Spleen (tissue), 11 donors: Measurements from ENCODE around the gene B4GALNT4. TPM values are rescaled to one million over a fixed set of nuclear protein-coding genes. Genes with fewer than 3 reads are reported as not detected.
A peak's percentile ranks its signal among the peaks of the same experiment; 100 is the strongest.

ENCODE experiments used
- DNase-seq: peaks from one replicate; pipeline ENCODE4 v3.0.0-alpha.2; 2020
- H3K27ac ChIP-seq, 8 donors: fragments of 200-600 bp; sonication (generic) in 7 of 8; 1 replicate in 4 of 8; 2 replicates in 4 of 8; pipeline versions ENCODE4 v1.5.0 to v1.8.0; 2016 to 2021; ENCODE audit warnings: inconsistent platforms in 4 of 8, mild to moderate bottlenecking in 4 of 8, moderate library complexity in 1 of 8
- H3K27me3 ChIP-seq, 7 donors: fragments of 200-600 bp; sonication (generic) in 6 of 7; replicated peaks in 1 of 7; 1 replicate in 4 of 7; 2 replicates in 3 of 7; pipeline versions ENCODE4 v1.5.0 to v1.8.0; 2016 to 2021; ENCODE audit warnings: inconsistent platforms in 3 of 7, mild to moderate bottlenecking in 1 of 7
- H3K36me3 ChIP-seq, 6 donors: fragments of 200-600 bp; sonication (generic) in 5 of 6; 1 replicate in 4 of 6; 2 replicates in 2 of 6; pipeline versions ENCODE4 v1.5.0 to v1.8.0; 2016 to 2021; ENCODE audit warnings: inconsistent platforms in 2 of 6
- H3K4me1 ChIP-seq, 6 donors: fragments of 200-600 bp; sonication (generic) in 5 of 6; 1 replicate in 3 of 6; 2 replicates in 3 of 6; pipeline versions ENCODE4 v1.5.0 to v1.8.0; 2016 to 2021; ENCODE audit warnings: inconsistent platforms in 3 of 6
- H3K4me3 ChIP-seq, 8 donors: fragments of 200-600 bp; sonication (generic) in 7 of 8; 1 replicate in 4 of 8; 2 replicates in 4 of 8; pipeline versions ENCODE4 v1.5.0 to v1.8.0; 2016 to 2021; ENCODE audit warnings: inconsistent platforms in 4 of 8, mild to moderate bottlenecking in 4 of 8, moderate library complexity in 2 of 8
- H3K9me3 ChIP-seq, 8 donors: fragments of 200-600 bp; sonication (generic) in 7 of 8; 1 replicate in 4 of 8; 2 replicates in 4 of 8; pipeline versions ENCODE4 v1.5.0 to v1.8.0; 2016 to 2021; ENCODE audit warnings: inconsistent platforms in 4 of 8
- POLR2A ChIP-seq, 3 donors: fragments of 450-650 bp; IDR thresholded peaks; one replicate each; pipeline ENCODE4 v1.5.1; 2017; ENCODE audit warnings: antibody characterized with exemption in 3 of 3, mild to moderate bottlenecking in 1 of 3
- POLR2AphosphoS5 ChIP-seq, 3 donors: sonication (generic); formaldehyde crosslinking; IDR thresholded peaks; one replicate each; pipeline ENCODE4 v1.5.1; 2017; ENCODE audit warnings: antibody characterized with exemption in 3 of 3
- WGBS, 5 donors: extraction: QIAGEN DNeasy Blood & Tissue Kit in 3 of 5; methylation state at CpG; one replicate each; pipeline versions ENCODE4 v1.1.5 to v1.1.7; 2013 to 2018; 5-methylcytosine and 5-hydroxymethylcytosine counted together
- intact Hi-C: fragments of 100-400 bp; cut with DNase I; formaldehyde crosslinking; loops from one replicate; pipeline ENCODE4 v1.15.0; 2023; ENCODE audit warnings: low total_unique reads
- polyA plus RNA-seq, 3 donors: library from polyadenylated mRNA; stranded (reverse); fragments of 200-250 nt; gene quantifications; one replicate each; pipeline ENCODE4 v1.2.1, GENCODE V29; 2013
- total RNA-seq, 7 donors: library from RNA; depleted of rRNA in 3 of 7; stranded (reverse); fragments of >200 nt in 3 of 7; fragmentation: NEBNext Ultra II Directional in 4 of 7; extraction: Animal tissue kit (Norgen Biotek cat#: 25700) in 4 of 7; gene quantifications; one replicate each; pipeline versions ENCODE4 v1.1.0 to v1.2.1, GENCODE V29; 2016 to 2021
- TF ChIP-seq, protein P1 (sequence below), 11 experiments: fragments of 200-600 bp in 7 of 11; fragments of 450-650 bp in 4 of 11; sonication (generic) in 4 of 11; IDR thresholded peaks in 8 of 11; conservative IDR thresholded peaks in 3 of 11; 1 replicate in 7 of 11; 2 replicates in 4 of 11; pipeline versions ENCODE4 v1.4.0 to v1.8.0; 2016 to 2021; ENCODE audit warnings: antibody characterized with exemption in 11 of 11, inconsistent platforms in 4 of 11, mild to moderate bottlenecking in 1 of 11
- donor health status: healthy with polysubstance abuse.
- donor health status: DM: no; HTN: no; CAD: no; lungs with moderate emphysema.
- donor health status: DM: no; HTN: no; CAD: no.
- donor health status: Bipolar disorder and iron deficiency.
- donor health status: healthy.
- donor health status: DM: no; HTN: no; CAD: no.
- donor health status: DM: yes; HTN: yes; CAD: no.

Gene B4GALNT4
- total and polyA plus RNA-seq, 10 donors: 0.17 to 5.2 (median 0.91) TPM; not detected in 2

DNA sequence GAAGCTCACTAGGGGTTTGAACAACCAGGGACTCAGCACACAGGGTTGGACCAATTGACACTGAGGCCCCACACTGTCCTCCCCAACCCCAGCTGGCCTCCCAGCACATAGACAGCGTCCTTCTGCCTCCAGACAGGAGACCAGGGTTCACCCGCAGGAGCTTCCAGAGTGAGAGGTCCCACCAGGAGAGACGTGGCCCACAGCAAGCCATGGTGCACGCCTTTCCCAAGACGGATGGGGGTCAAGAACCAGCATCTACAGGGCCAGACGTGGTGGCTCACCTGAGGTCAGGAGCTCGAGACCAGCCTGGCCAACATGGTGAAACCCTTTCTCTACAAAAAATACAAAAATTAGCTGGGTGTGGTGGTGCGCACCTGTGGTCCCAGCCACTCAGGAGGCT lies 57.6 kb downstream of the B4GALNT4 start:
- H3K27ac ChIP-seq: no peak overlapping the region
- peaks cover 0 to 9% (median 0%) of the 10 kb centered on the region in 6 donors for H3K36me3 ChIP-seq
- TF ChIP-seq POLR2AphosphoS5 (IDR thresholded peaks at IDR 0.05): no peak
- no peak for TF ChIP-seq POLR2A (IDR thresholded peaks at IDR 0.05)
- TF ChIP-seq, protein P1, sequence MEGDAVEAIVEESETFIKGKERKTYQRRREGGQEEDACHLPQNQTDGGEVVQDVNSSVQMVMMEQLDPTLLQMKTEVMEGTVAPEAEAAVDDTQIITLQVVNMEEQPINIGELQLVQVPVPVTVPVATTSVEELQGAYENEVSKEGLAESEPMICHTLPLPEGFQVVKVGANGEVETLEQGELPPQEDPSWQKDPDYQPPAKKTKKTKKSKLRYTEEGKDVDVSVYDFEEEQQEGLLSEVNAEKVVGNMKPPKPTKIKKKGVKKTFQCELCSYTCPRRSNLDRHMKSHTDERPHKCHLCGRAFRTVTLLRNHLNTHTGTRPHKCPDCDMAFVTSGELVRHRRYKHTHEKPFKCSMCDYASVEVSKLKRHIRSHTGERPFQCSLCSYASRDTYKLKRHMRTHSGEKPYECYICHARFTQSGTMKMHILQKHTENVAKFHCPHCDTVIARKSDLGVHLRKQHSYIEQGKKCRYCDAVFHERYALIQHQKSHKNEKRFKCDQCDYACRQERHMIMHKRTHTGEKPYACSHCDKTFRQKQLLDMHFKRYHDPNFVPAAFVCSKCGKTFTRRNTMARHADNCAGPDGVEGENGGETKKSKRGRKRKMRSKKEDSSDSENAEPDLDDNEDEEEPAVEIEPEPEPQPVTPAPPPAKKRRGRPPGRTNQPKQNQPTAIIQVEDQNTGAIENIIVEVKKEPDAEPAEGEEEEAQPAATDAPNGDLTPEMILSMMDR (IDR thresholded peaks at IDR 0.05 in 8 of 11, conservative IDR thresholded peaks at IDR 0.05 in 3 of 11): no peak
- intact Hi-C loops: no loop called here
- H3K9me3 ChIP-seq: no peaks in the 10 kb centered on the region
- no peak overlapping the region for H3K4me3 ChIP-seq
- no peaks in the 10 kb centered on the region for H3K4me1 ChIP-seq
- H3K27me3 ChIP-seq: peaks cover 0 to 8% (median 0%) of the 10 kb centered on the region in 7 donors
- DNase-seq: peak; percentile 52
- WGBS, 5 donors: 82 to 95% (median 90%) methylated on average over 8 of the region's 8 CpGs

DNA sequence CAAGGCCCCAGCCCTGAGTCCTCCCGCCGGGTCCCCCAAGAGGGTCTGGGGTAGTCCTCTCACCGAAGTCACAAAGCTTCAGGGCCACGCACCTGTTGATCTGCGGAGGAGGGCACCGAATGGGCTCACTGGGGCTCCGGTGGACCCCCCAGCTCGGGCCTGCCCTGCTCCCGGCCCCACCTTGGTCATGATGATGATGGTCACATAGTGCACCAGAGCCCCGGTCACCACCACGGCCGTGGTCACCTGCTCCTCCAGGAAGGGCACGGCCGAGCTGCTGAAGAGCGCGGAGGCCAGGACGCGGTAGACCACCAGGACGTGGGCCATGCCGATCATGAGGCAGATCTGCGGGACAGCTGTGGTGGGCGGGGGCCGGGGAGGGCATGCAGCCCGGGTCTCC lies 59.0 kb downstream of the B4GALNT4 start:
- 90 to 94% (median 91%) methylated on average over 12 to 24 of the region's 24 CpGs for WGBS, 5 donors
- TF ChIP-seq, protein P1 (IDR thresholded peaks at IDR 0.05 in 8 of 11, conservative IDR thresholded peaks at IDR 0.05 in 3 of 11): no peak
- TF ChIP-seq POLR2AphosphoS5 (IDR thresholded peaks at IDR 0.05) (peak in 1 of 3 donors; percentile 12), POLR2A (IDR thresholded peaks at IDR 0.05) (no peak)
- H3K4me1 ChIP-seq: no peaks in the 10 kb centered on the region
- peaks cover 0 to 8% (median 0%) of the 10 kb centered on the region in 7 donors for H3K27me3 ChIP-seq
- intact Hi-C loops: no loop called here
- peak; percentile 70 for DNase-seq
- H3K36me3 ChIP-seq: peaks cover 0 to 16% (median 0%) of the 10 kb centered on the region in 6 donors
- no peaks in the 10 kb centered on the region for H3K9me3 ChIP-seq
- no peak overlapping the region for H3K27ac ChIP-seq
- no peak overlapping the region for H3K4me3 ChIP-seq

DNA sequence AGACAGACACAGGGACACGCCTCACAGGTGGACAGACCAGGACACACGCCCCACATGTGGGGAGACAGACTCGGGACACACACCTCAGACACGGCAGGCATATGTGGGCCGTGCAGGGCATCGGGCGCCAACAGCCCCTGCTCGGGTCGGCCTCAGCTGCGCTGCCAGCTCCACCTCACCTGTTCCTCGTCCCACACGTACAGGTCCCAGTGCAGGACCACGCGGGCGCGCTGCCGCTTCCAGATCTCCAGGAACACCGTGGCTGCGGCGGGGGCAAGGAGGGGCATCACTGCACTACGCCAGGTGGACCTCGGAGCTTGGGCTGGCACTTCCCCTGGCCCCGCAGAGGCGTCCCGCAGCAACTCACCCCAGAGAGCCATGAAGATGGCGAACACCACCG lies 60.1 kb downstream of the B4GALNT4 start:
- Histone ChIP-seq H3K9me3 (no peaks in the 10 kb centered on the region), H3K4me3 (no peak overlapping the region), H3K4me1 (no peaks in the 10 kb centered on the region), H3K27me3 (peaks cover 0 to 4% (median 0%) of the 10 kb centered on the region in 7 donors), H3K36me3 (peaks cover 0 to 16% (median 0%) of the 10 kb centered on the region in 6 donors), H3K27ac (no peak overlapping the region)
- 84 to 92% (median 90%) methylated on average over 16 to 27 of the region's 27 CpGs for WGBS, 5 donors
- peak; percentile 69 for DNase-seq
- intact Hi-C loops: no loop called here
- TF ChIP-seq, protein P1 (IDR thresholded peaks at IDR 0.05 in 8 of 11, conservative IDR thresholded peaks at IDR 0.05 in 3 of 11): no peak
- TF ChIP-seq POLR2AphosphoS5 (IDR thresholded peaks at IDR 0.05): no peak
- TF ChIP-seq POLR2A (IDR thresholded peaks at IDR 0.05): no peak

DNA sequence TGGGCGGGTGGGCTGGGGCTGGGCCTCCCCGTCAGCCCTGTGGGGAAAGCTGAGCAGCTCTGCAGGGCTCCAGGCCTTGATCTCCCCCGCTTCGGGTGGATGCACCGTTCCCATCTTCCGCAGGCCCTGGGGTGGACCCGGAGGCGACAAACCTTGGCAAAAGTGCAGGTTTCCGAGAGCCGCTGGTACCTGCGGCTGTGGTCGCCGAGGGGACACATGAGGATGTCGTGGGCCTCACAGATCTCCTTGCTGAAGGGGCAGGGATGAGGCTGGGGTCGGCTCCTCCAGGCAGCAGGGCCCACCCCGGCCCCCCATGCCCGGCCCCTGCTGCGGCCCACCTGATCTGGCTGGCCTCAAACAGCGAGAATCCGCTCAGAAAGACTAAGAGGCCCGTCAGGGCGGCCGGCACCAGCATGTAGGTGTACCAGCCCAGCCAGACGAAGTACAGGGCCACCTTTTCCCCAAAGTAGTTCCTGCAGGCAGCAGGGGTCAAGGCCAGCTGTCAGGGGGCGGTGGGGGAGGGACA lies 60.7 kb downstream of the B4GALNT4 start:
- TF ChIP-seq, protein P1 (IDR thresholded peaks at IDR 0.05 in 8 of 11, conservative IDR thresholded peaks at IDR 0.05 in 3 of 11): no peak
- TF ChIP-seq POLR2AphosphoS5 (IDR thresholded peaks at IDR 0.05): no peak
- no peak for TF ChIP-seq POLR2A (IDR thresholded peaks at IDR 0.05)
- DNase-seq: no peak
- Histone ChIP-seq H3K36me3 (peaks cover 0 to 16% (median 0%) of the 10 kb centered on the region in 6 donors), H3K27me3 (no peaks in the 10 kb centered on the region), H3K9me3 (no peaks in the 10 kb centered on the region), H3K27ac (no peak overlapping the region), H3K4me3 (no peak overlapping the region), H3K4me1 (no peaks in the 10 kb centered on the region)
- 66 to 74% (median 73%) methylated on average over 7 to 25 of the region's 25 CpGs for WGBS, 5 donors
- intact Hi-C loops: no loop called here

Other genes with a start within 250 kb of the B4GALNT4 start
- gene SCGB1C1, start 176.4 kb upstream of the B4GALNT4 start, total RNA-seq: not detected
- gene SCGB1C1, start 176.4 kb upstream of the B4GALNT4 start, polyA plus RNA-seq: not detected
- gene BET1L, start 162.1 kb upstream of the B4GALNT4 start, total RNA-seq: 10 to 100 TPM; 40.6 to 63.5 (median 51.4) TPM
- gene BET1L, start 162.1 kb upstream of the B4GALNT4 start, polyA plus RNA-seq: 10 to 100 TPM; 16.2 to 29.9 (median 20.2) TPM
- gene RIC8A, start 161.8 kb upstream of the B4GALNT4 start, total RNA-seq: 100 to 1,000 TPM in 3 of 7 donors, 10 to 100 TPM in 4; 66.7 to 141 (median 88.3) TPM
- gene RIC8A, start 161.8 kb upstream of the B4GALNT4 start, polyA plus RNA-seq: 10 to 100 TPM; 38.6 to 59.2 (median 44.7) TPM
- gene SIRT3, start 133.2 kb upstream of the B4GALNT4 start, total RNA-seq: 10 to 100 TPM; 11.9 to 28.8 (median 16.6) TPM
- gene SIRT3, start 133.2 kb upstream of the B4GALNT4 start, polyA plus RNA-seq: 10 to 100 TPM; 17.8 to 24.0 (median 22.0) TPM
- gene PSMD13, start 132.5 kb upstream of the B4GALNT4 start, total RNA-seq: 100 to 1,000 TPM in 5 of 7 donors, 10 to 100 TPM in 2; 93.6 to 126 (median 101) TPM
- gene PSMD13, start 132.5 kb upstream of the B4GALNT4 start, polyA plus RNA-seq: 100 to 1,000 TPM; 165 to 229 (median 200) TPM
- 10 to 100 TPM in 4 of 7 donors, 1 to 10 TPM in 3; 5.0 to 30.9 (median 10.0) TPM for gene NLRP6, start 91.1 kb upstream of the B4GALNT4 start, total RNA-seq
- gene NLRP6, start 91.1 kb upstream of the B4GALNT4 start, polyA plus RNA-seq: 1 to 10 TPM in 2 of 3 donors, under 1 TPM in 1; 0.15 to 1.3 (median 1.1) TPM
- 100 to 1,000 TPM in 6 of 7 donors, 10 to 100 TPM in 1; 53.4 to 182 (median 128) TPM for gene PGGHG, start 80.4 kb upstream of the B4GALNT4 start, total RNA-seq
- 100 to 1,000 TPM; 127 to 250 (median 134) TPM for gene PGGHG, start 80.4 kb upstream of the B4GALNT4 start, polyA plus RNA-seq
- not detected for gene IFITM5, start 70.0 kb upstream of the B4GALNT4 start, total RNA-seq
- gene IFITM5, start 70.0 kb upstream of the B4GALNT4 start, polyA plus RNA-seq: not detected
- gene IFITM2, start 61.7 kb upstream of the B4GALNT4 start, total RNA-seq: 1,000 to 10,000 TPM in 4 of 7 donors, 100 to 1,000 TPM in 3; 507 to 1,635 (median 1,062) TPM
- gene IFITM2, start 61.7 kb upstream of the B4GALNT4 start, polyA plus RNA-seq: 1,000 to 10,000 TPM in 1 of 3 donors, 100 to 1,000 TPM in 2; 680 to 1,006 (median 885) TPM
- 100 to 1,000 TPM; 333 to 670 (median 510) TPM for gene IFITM1, start 55.5 kb upstream of the B4GALNT4 start, total RNA-seq
- gene IFITM1, start 55.5 kb upstream of the B4GALNT4 start, polyA plus RNA-seq: 100 to 1,000 TPM; 314 to 496 (median 327) TPM
- 100 to 1,000 TPM; 314 to 942 (median 472) TPM for gene IFITM3, start 48.6 kb upstream of the B4GALNT4 start, total RNA-seq
- gene IFITM3, start 48.6 kb upstream of the B4GALNT4 start, polyA plus RNA-seq: 100 to 1,000 TPM; 391 to 618 (median 599) TPM
- 1 to 10 TPM in 1 of 7 donors, under 1 TPM in 2, not detected in 4; 0.40 to 2.8 (median 0.59) TPM for gene PKP3, start 24.7 kb downstream of the B4GALNT4 start, total RNA-seq
- gene PKP3, start 24.7 kb downstream of the B4GALNT4 start, polyA plus RNA-seq: under 1 TPM; 0.09 to 0.48 (median 0.21) TPM
- 100 to 1,000 TPM in 2 of 7 donors, 10 to 100 TPM in 5; 67.9 to 118 (median 90.9) TPM for gene SIGIRR, start 45.5 kb downstream of the B4GALNT4 start, total RNA-seq
- 100 to 1,000 TPM in 2 of 3 donors, 10 to 100 TPM in 1; 95.9 to 194 (median 161) TPM for gene SIGIRR, start 45.5 kb downstream of the B4GALNT4 start, polyA plus RNA-seq
- 10 to 100 TPM; 10.2 to 34.5 (median 25.9) TPM for gene ANO9, start 72.5 kb downstream of the B4GALNT4 start, total RNA-seq
- gene ANO9, start 72.5 kb downstream of the B4GALNT4 start, polyA plus RNA-seq: 10 to 100 TPM; 32.7 to 53.8 (median 50.3) TPM
- 10 to 100 TPM; 24.6 to 40.7 (median 29.4) TPM for gene PTDSS2, start 80.8 kb downstream of the B4GALNT4 start, total RNA-seq
- 10 to 100 TPM; 11.0 to 26.6 (median 14.9) TPM for gene PTDSS2, start 80.8 kb downstream of the B4GALNT4 start, polyA plus RNA-seq
- 100 to 1,000 TPM; 133 to 159 (median 147) TPM for gene RNH1, start 137.7 kb downstream of the B4GALNT4 start, total RNA-seq
- gene RNH1, start 137.7 kb downstream of the B4GALNT4 start, polyA plus RNA-seq: 100 to 1,000 TPM in 1 of 3 donors, 10 to 100 TPM in 2; 72.8 to 143 (median 83.8) TPM
- 10 to 100 TPM; 16.6 to 33.6 (median 30.3) TPM for gene HRAS, start 166.1 kb downstream of the B4GALNT4 start, total RNA-seq
- gene HRAS, start 166.1 kb downstream of the B4GALNT4 start, polyA plus RNA-seq: 10 to 100 TPM; 70.0 to 90.9 (median 90.7) TPM
- 1 to 10 TPM; 1.0 to 3.3 (median 2.2) TPM for gene LRRC56, start 168.0 kb downstream of the B4GALNT4 start, total RNA-seq
- 1 to 10 TPM; 2.2 to 4.6 (median 4.1) TPM for gene LRRC56, start 168.0 kb downstream of the B4GALNT4 start, polyA plus RNA-seq
- 10 to 100 TPM in 1 of 7 donors, 1 to 10 TPM in 6; 3.9 to 10.1 (median 6.3) TPM for gene LMNTD2, start 191.2 kb downstream of the B4GALNT4 start, total RNA-seq
- gene LMNTD2, start 191.2 kb downstream of the B4GALNT4 start, polyA plus RNA-seq: 1 to 10 TPM; 5.0 to 8.3 (median 5.1) TPM
- gene RASSF7, start 191.5 kb downstream of the B4GALNT4 start, total RNA-seq: 10 to 100 TPM in 6 of 7 donors, 1 to 10 TPM in 1; 8.3 to 39.6 (median 20.4) TPM
- gene RASSF7, start 191.5 kb downstream of the B4GALNT4 start, polyA plus RNA-seq: 10 to 100 TPM; 29.7 to 34.5 (median 30.7) TPM
- gene PHRF1, start 207.0 kb downstream of the B4GALNT4 start, total RNA-seq: 10 to 100 TPM; 24.2 to 41.5 (median 33.2) TPM
- 10 to 100 TPM in 1 of 3 donors, 1 to 10 TPM in 2; 7.3 to 27.6 (median 8.4) TPM for gene PHRF1, start 207.0 kb downstream of the B4GALNT4 start, polyA plus RNA-seq
- 10 to 100 TPM; 53.0 to 88.8 (median 85.3) TPM for gene IRF7, start 246.5 kb downstream of the B4GALNT4 start, total RNA-seq
- gene IRF7, start 246.5 kb downstream of the B4GALNT4 start, polyA plus RNA-seq: 10 to 100 TPM; 52.3 to 99.1 (median 73.9) TPM